K562 (cell line): ENCODE data around the gene PAQR4.

Source experiments
- RB1 ChIP-seq: fragments of 450-650 bp; IDR thresholded peaks from 2 replicates; pipeline ENCODE4 v1.6.1; 2017; ENCODE audit warnings: low read depth, mild to moderate bottlenecking
- ZFP1 ChIP-seq: fragments of 450-650 bp; formaldehyde crosslinking; IDR thresholded peaks from 2 replicates; pipeline ENCODE4 v1.4.0; 2020; ENCODE audit warnings: mild to moderate bottlenecking, mixed read lengths

DNA sequence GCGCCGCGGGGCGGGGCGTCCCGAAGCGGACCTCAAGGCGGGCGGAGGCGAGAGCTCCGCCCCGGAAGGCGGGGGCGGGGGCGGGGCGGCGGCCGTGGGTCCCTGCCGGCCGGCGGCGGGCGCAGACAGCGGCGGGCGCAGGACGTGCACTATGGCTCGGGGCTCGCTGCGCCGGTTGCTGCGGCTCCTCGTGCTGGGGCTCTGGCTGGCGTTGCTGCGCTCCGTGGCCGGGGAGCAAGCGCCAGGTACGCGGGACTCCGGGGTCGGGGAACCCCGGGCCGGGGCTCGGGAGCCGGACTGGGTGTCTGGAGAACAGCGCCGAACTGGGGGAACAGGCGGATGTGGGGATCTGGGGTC, 51.1 kb downstream of the PAQR4 start, which contains the start of gene TNFRSF12A:
- TF ChIP-seq ZFP1, result no peak
- TF ChIP-seq RB1, result peak; percentile 84
